Epidermal melanocyte (primary cell): Measurements from ENCODE around the gene CMYA5.
"Not testable (repeated sequence)": the region's sequence is repeated elsewhere in the genome, so short reads cannot be mapped to it uniquely, and the experiment has no call there.

ENCODE experiments used
- DNase-seq: peaks from one replicate; pipeline ENCODE4 v3.0.0; 2011; ENCODE audit warnings: low spot score; ENCODE audit not compliant: insufficient read length

The CMYA5 gene

DNA sequence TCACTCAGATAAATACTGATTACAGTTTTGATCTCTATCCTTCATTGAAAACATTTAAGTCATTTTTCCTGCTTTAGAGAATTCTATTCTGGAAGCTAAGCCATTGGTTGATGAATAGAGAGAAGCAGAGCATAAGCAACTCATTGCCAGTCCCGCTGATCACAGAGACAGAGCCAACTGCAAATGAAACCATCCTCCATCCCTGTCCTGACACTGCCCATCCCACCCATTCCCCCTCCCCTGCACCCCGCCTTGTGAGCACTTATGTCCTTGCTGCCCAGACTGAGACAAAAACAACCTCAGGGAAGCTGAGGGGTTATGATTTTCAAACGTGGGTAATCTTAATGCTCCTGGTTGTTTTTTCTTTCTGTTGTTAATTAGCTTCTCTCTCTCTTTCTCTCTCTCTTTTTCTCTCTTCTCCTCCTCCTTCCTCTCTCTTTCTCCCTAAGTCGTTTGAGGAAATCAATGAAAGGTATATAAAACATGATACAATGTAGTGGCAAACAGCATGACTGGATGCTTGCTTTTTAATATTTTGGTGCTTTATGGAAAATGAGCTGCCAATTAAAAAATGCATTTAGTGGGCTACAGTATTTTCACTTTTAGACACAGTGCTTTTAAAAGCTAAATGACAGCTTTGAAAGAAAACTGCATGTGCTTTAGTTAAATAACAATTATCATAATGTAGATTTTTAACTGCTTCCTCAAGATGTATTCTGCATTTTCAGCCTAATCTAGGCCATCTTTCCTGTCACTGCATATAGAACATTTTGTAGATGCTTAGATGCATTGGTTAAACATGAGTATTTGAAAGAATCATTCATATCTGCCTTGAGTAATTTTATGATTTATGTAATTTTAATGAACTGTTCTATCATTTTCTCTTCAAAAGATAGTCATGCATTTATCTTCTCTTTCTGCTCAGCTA, 57.3 kb downstream of the CMYA5 start:
- no peak for DNase-seq

DNA sequence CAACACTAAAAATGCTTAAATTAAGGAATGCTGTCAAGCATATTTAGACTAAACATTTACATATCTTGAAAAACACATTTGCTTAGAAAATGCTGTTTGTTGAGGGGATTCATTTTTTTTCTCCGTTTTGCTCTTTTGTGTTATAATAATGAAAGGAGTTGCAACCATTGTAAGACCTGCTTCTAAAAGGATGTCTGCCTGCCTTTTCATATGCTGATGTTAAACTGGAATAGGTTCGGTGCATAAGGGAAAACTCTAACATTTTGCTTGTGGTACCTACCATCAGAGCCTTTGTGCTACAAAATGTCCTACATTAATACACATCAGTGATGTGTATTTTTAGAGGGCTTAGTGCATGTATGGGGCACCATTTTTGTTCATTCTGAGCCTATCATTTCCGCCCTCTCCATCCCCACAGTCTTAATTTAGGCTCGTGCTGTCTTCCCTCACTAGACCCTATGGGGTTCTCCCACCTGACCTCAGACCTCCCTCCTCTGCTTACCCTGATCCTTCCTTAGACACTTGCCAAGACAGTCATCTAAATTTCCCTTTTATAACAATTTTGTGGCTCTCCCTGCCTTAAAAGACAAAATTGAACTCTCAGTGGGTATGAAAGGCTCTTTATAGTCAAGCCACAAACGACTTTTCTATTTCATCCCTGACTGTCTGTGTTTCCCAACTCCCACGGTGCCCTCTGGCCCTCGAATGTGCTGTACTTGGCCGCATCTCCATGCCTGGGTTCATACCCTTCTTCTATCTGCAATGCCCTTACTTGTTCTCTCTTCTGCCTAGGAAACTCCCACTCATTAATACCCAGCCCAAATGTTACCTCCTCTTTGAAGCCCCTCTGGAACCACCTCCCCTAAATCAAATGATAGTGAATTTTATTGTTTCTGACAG, 61.2 kb downstream of the CMYA5 start:
- peak; percentile 23 for DNase-seq

DNA sequence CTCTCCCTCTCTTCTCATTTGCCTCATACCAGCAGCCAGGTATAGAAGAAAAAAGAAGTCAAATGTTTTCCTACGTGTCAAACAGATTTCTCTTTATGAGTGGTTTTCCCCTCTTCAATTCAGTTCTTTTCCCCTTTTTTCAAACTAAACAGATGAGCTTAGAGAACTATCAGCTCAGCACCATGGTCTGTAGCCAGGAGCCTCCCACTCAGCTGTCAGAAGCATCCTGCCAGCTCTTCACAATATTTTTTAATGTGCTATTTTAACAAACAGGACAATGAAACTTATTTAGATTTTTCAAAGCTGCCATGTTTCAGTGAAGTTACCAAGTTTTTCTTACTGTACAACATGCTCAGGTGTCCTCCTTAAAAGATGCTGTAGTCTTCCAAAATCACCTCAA, 63.5 kb downstream of the CMYA5 start:
- DNase-seq, result no peak

DNA sequence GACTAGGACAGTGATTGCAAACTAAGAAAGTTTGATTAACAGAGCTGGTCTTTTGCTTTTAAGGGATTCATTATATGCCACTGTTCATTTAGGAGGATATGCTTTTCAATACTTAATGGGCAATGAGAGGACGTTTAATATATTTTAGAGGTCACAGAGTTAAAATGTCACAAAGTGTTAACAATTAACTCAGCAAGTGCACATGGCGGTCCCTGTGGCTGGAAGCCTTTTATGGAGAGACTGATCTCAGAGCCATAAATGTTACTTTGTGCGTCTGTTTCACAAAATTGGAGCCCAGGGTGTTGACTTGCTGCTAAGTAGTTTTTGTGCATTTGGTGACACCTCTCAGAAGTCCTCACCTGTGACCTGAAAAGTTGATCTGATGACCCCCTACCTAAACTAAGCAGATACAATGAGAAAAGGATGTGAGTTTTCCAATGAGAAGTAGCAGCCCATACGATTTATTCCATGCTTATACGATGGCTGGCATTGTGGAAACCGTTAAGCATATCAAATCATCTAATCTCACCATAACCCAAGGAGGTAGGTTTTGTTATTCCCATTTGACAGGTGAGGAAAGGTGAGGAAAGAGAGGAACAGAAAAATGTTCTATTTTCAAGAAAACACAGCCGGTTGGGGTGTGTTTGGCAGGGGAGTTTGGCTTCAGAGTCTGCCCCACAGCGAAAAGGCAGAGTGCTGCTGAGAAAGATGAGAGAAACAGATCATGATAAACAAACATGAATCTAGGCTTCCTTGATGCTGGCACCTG, 64.4 kb downstream of the CMYA5 start:
- no peak for DNase-seq

DNA sequence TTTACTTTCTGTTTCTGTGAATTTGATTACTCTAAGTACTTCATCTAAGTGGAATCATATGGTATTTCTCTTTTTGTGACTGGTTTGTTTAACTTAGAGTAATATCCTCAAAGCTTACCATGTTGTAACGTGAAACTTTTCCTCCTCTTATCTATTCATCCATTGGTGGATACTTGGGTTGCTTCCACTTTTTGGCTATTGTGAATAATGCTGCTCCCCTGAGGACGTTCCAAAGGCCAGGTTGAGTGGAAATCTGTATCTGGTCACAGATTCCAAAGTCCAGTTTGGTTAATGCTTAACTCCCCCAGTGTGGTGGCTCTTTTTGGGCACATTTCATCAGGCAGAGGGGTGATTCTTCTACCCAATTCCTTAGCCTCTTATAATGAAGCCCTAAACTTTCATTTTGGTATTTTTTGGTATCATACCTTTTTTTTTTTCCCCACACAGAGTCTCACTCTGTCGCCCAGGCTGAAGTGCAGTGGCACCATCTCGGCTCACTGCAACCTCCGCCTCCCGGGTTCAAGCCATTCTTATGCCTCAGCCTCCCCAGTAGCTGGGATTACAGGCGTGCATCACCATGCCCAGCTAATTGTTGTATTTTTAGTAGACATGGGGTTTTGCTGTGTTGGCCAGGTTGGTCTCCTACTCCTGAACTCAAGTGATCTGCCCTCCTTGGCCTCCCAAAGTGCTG, 65.4 kb downstream of the CMYA5 start:
- DNase-seq, result no peak

GRCh38 chr5:79756076-79756475, 66.4 kb downstream of the CMYA5 start:
- DNase-seq, result no peak

GRCh38 chr5:79759436-79759835, 69.8 kb downstream of the CMYA5 start:
- DNase-seq, result no peak

DNA sequence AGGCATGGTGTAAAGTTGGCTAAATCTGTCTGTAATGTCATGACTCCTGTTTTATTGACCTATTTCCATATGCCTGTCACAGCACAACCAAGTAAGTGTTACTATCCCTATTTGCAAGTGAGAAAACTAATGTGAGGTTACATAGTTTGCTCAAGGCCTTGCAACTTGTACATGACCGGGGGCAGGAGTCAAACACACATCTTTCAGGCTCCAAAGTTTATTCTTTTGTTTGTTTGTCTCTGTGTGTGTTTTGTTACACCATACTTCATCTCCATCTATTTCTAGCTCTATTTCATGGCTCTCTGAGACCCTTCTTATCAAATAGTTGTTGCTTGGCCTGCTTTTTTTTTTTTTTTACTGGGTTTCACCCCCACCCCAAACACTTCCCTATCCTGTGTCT, 70.2 kb downstream of the CMYA5 start:
- DNase-seq, result no peak

GRCh38 chr5:79762929-79763328, 73.3 kb downstream of the CMYA5 start:
- no peak for DNase-seq

DNA sequence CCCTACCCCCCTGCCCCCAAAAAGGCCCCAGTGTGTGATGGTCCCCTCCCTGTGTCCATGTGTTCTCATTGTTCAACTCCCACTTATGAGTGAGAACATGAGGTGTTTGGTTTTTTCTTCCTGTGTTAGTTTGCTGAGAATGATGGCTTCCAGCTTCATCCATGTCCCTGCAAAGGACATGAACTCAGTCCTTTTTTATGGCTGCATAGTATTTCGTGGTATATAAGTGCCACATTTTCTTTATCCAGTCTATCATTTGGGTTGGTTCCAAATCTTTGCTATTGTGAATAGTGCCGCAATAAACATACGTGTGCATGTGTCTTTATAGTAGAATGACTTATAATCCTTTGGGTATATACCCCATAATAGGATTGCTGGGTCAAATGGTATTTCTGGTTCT, 74.5 kb downstream of the CMYA5 start:
- not testable (repeated sequence) for DNase-seq

- DNase-seq, result no peak
Measured at GRCh38 chr5:79771387-79771786, 81.8 kb downstream of the CMYA5 start.

- no peak for DNase-seq
Measured at GRCh38 chr5:79772651-79773050, 83.0 kb downstream of the CMYA5 start.

GRCh38 chr5:79773612-79774011, 84.0 kb downstream of the CMYA5 start:
- no peak for DNase-seq

DNA sequence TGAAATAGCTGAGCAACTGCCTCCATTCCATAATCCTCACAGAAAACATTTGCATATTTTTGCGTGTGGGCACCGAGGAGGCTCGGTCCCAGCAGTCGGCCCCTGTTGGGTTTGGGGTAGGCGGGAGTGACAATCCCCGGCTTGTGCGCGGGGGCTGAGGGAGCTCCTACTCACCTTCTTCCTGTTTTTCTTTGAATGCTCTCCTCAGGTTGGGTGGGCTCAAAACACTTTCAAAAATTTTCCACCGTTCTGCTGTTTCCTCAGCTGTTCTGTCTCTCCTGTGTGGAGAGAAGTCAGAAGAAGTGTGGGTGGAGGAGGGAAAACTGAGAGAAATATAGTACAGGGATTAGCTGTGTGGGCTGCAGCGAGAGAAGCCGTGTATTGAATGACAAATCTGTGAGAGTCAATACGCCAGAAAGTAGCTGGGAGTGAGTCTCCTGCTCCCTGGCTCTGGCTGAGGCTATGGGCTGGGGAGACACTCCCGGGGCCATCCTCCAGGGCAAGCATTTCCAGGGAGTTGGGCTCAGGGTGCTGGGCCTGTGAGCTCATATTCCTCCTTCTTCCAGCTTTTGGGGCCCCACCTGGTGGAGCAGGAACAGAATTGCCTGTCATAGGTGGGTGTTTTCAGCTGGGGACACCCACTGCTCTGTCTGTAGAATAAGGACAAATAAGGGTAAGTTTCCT, 84.7 kb downstream of the CMYA5 start:
- DNase-seq, result no peak

DNA sequence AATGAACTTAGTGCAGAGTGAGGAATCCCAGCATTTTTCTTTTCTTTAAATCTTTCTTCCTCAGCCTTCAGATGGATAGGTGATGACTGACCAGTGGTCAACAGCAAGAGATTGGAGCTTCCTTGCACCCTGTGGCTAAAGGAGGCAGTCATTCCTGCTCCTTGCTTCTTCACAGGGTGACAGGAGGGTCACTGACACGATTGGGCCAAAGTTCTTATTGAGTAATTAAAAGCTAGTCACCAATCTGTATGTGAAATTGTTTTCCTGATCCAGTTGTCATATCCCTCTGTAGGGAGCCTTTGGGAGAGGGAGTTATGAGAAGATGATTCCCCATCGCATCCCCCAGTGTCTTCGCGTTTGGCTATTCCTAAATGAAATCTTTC, 85.2 kb downstream of the CMYA5 start:
- DNase-seq, result no peak

DNA sequence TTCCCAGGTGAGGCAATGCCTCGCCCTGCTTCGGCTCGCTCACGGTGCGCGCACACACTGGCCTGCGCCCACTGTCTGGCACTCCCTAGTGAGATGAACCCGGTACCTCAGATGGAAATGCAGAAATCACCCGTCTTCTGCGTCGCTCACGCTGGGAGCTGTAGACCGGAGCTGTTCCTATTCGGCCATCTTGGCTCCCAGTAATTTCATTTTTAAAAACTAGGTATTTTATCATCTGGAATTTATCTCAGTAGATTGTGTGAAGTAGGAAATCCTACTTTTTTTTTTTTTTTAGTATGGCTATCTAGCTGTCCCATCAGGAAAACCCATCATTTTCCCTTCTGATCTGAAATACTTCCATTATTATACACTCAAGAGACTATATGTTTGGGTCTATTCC, 95.1 kb downstream of the CMYA5 start:
- not testable (repeated sequence) for DNase-seq

DNA sequence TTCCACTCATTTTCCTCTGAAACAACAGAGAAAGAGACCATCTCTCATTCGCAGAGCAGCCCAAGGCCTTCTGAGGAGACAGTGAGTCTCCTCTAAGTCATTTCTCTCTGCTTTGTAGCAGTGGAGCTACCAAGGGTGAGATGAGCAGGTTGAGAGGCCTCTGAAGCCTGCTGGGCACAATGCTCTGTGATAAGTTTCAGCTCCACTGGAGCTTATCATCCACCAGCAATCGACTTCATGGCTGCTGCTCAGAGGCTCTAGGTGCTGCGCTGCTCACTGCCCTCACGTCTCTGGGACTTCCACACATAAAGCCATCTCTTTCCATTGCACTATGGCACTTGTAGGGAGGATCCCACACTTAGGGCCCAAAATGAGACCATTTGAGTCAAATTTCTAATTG, 96.3 kb downstream of the CMYA5 start:
- DNase-seq, result no peak

- no peak for DNase-seq
Measured at GRCh38 chr5:79787448-79787847, 97.8 kb downstream of the CMYA5 start.

GRCh38 chr5:79791843-79792242, 102.2 kb downstream of the CMYA5 start:
- DNase-seq, result no peak

DNA sequence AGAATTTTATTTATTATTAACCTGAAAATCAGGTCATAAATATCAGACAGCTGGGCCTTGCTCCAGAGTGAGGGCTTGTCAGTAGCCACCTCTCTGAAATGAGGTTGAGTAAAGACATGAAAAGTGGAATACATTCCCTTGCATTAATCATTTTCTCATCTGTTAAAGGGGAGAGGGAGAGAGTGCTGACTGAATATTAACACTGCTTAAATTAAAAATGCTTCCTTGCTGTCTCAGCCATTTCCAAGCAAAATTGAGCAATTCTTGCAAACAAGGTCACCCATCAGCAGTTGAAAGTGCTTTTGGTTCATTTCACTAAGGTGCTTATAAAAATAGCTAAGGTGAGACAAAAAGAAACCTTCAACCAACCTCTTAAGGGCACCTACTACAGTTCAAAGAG, 102.8 kb downstream of the CMYA5 start:
- no peak for DNase-seq
